ENCODE data around the gene RAB40C.

- TF ChIP-seq POLR2AphosphoS5 (IDR thresholded peaks at IDR 0.05) (no peak), CTCF (IDR thresholded peaks at IDR 0.05) (no peak), POLR2A (IDR thresholded peaks at IDR 0.05) (no peak)
Measured at GRCh38 chr16:609316-609715, 19.4 kb downstream of the RAB40C start.

Measured in sigmoid colon (tissue), 4 donors.